ENCODE measurements around the gene TSPAN17. TPM values are rescaled to one million over a fixed set of nuclear protein-coding genes. Genes with fewer than 3 reads are reported as not detected.

The TSPAN17 gene
- polyA plus RNA-seq, 2 of the 4 experiments (the other 2 are of a cell fraction) = 35.6 to 47.4 TPM

DNA sequence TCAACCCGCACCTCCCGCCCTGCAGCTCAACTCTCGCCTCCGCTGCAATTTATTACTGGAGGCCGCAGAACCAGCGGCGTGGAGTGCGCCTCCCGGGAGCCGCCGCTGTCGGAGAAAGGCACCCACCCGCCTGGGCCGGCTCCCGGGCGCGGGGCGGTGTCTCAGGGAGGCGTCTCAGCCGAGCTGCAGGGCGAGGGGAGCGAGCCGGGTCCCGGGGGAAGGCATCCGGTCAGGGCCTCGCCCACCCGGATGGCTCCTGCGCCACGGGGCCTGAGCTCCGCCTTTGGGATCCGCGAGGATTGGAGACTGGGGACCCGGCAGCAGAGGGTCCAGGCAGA lies 32.9 kb downstream of the TSPAN17 start:
- FAIRE-seq = no peak
- WGBS (ENCODE audit: missing lambda C conversion rate) = 87% methylated on average over 21 of the region's 33 CpGs
- no peak for TF ChIP-seq MYC (IDR thresholded peaks at IDR 0.05; ENCODE audit: borderline replicate concordance, low read length)
- TF ChIP-seq MAZ (IDR thresholded peaks at IDR 0.05; ENCODE audit: borderline replicate concordance, low read depth, low read length) = no peak
- TF ChIP-seq, protein P1, sequence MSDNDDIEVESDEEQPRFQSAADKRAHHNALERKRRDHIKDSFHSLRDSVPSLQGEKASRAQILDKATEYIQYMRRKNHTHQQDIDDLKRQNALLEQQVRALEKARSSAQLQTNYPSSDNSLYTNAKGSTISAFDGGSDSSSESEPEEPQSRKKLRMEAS (IDR thresholded peaks at IDR 0.05) = no peak
- TF ChIP-seq, protein P2, sequence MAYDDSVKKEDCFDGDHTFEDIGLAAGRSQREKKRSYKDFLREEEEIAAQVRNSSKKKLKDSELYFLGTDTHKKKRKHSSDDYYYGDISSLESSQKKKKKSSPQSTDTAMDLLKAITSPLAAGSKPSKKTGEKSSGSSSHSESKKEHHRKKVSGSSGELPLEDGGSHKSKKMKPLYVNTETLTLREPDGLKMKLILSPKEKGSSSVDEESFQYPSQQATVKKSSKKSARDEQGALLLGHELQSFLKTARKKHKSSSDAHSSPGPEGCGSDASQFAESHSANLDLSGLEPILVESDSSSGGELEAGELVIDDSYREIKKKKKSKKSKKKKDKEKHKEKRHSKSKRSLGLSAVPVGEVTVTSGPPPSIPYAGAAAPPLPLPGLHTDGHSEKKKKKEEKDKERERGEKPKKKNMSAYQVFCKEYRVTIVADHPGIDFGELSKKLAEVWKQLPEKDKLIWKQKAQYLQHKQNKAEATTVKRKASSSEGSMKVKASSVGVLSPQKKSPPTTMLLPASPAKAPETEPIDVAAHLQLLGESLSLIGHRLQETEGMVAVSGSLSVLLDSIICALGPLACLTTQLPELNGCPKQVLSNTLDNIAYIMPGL (CRISPR knock-in tag; IDR thresholded peaks at IDR 0.05; ENCODE audit: borderline replicate concordance) = no peak
- TF ChIP-seq, protein P3, sequence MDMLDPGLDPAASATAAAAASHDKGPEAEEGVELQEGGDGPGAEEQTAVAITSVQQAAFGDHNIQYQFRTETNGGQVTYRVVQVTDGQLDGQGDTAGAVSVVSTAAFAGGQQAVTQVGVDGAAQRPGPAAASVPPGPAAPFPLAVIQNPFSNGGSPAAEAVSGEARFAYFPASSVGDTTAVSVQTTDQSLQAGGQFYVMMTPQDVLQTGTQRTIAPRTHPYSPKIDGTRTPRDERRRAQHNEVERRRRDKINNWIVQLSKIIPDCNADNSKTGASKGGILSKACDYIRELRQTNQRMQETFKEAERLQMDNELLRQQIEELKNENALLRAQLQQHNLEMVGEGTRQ (IDR thresholded peaks at IDR 0.05) = no peak
- TF ChIP-seq NFE2L2 (conservative IDR thresholded peaks at IDR 0.05; ENCODE audit: low read length) = no peak
- TF ChIP-seq FOXS1 (CRISPR knock-in tag; IDR thresholded peaks at IDR 0.05) = no peak
- TF ChIP-seq ZFP36 (IDR thresholded peaks at IDR 0.05; ENCODE audit: borderline replicate concordance, partially characterized antibody) = no peak
- no peak for TF ChIP-seq POLR2AphosphoS2 (conservative IDR thresholded peaks at IDR 0.05; ENCODE audit: low read length)
- TF ChIP-seq KDM5A (IDR thresholded peaks at IDR 0.05) = no peak
- Histone ChIP-seq H3K4me3 (no peak overlapping the region), H3K4me2 (no peak overlapping the region), H3K27ac (no peak overlapping the region), H3K9me3 (peaks cover 6% of the 10 kb centered on the region; the same call in 1 of the 3 replicates), H3K4me1 (peaks cover 17% of the 10 kb centered on the region)
- no peak for ATAC-seq
- ChIA-PET CTCF (interaction anchor here (2.8 to 6.4 kb wide), 2 partner anchors 20 to 21 kb away, joined by 8 to 53 read pairs; no protein-coding TSS in a partner anchor), POLR2A (no interaction called here)
- no peak for DNase-seq (ENCODE audit: low read depth in 1 of 2, low spot score in 1 of 2)

GRCh38 chr5:176682016-176682531 lies 34.8 kb downstream of the TSPAN17 start:
- ChIA-PET CTCF (interaction anchor here (0.9 to 6.4 kb wide), 4 partner anchors 8 to 28 kb away, joined by 3 to 53 read pairs (median 6); no protein-coding TSS in a partner anchor), POLR2A (no interaction called here)
- FAIRE-seq = no peak
- H3K4me1 ChIP-seq = peaks cover 2% of the 10 kb centered on the region
- H3K9me3 ChIP-seq = peaks cover 6% of the 10 kb centered on the region; the same call in 1 of the 3 replicates
- no peak overlapping the region for H3K27ac ChIP-seq
- H3K4me3 ChIP-seq = no peak overlapping the region
- no peak for DNase-seq (ENCODE audit: low read depth in 1 of 2, low spot score in 1 of 2)
- WGBS (ENCODE audit: missing lambda C conversion rate) = 53% methylated on average over 6 of the region's 6 CpGs
- no peak overlapping the region for H3K4me2 ChIP-seq
- no peak for ATAC-seq
- no peak for TF ChIP-seq TP53 (CRISPR knock-in tag; IDR thresholded peaks at IDR 0.05)
- TF ChIP-seq PHF8 (IDR thresholded peaks at IDR 0.05; ENCODE audit: borderline replicate concordance, low read depth) = no peak
- no peak for TF ChIP-seq HEYL (CRISPR knock-in tag; IDR thresholded peaks at IDR 0.05)
- TF ChIP-seq, protein P4, sequence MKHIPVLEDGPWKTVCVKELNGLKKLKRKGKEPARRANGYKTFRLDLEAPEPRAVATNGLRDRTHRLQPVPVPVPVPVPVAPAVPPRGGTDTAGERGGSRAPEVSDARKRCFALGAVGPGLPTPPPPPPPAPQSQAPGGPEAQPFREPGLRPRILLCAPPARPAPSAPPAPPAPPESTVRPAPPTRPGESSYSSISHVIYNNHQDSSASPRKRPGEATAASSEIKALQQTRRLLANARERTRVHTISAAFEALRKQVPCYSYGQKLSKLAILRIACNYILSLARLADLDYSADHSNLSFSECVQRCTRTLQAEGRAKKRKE (CRISPR knock-in tag; IDR thresholded peaks at IDR 0.05; ENCODE audit: low read depth) = no peak

DNA sequence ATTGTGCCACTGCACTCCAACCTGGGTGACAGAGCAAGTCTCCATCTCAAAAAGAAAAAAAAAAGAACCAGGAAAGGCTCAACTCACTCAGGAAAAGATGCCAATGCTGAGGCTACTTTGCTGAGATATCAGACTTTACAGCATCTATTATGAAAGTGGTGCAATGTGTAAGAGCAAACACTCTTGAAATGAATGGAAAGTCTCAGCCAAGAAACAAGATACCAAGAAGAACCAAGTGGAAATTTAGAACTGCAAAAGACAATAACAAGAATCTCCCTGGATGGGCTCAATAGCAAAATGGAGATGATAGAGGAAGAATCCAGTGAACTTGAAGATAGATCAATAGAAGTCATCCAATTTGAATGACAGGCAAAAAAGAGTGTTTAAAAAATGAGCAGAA lies 37.7 kb downstream of the TSPAN17 start:
- TF ChIP-seq NFE2L2 (conservative IDR thresholded peaks at IDR 0.05; ENCODE audit: low read length) (no peak), ZSCAN20 (CRISPR knock-in tag; IDR thresholded peaks at IDR 0.05) (no peak), CHD4 (IDR thresholded peaks at IDR 0.05; ENCODE audit: borderline replicate concordance) (no peak), MAFK (IDR thresholded peaks at IDR 0.05; ENCODE audit: partially characterized antibody) (no peak), FOSB (CRISPR knock-in tag; IDR thresholded peaks at IDR 0.05) (no peak), JUNB (IDR thresholded peaks at IDR 0.05) (no peak)
- no peak for FAIRE-seq
- no peak overlapping the region for H3K4me2 ChIP-seq
- no peak for DNase-seq (ENCODE audit: low read depth in 1 of 2, low spot score in 1 of 2)
- no peak for ATAC-seq
- H3K4me1 ChIP-seq = no peaks in the 10 kb centered on the region
- no peak overlapping the region for H3K4me3 ChIP-seq
- CTCF ChIA-PET = interaction anchor here (0.9 to 6.4 kb wide), 4 partner anchors 12 to 26 kb away, joined by 3 to 53 read pairs (median 3); no protein-coding TSS in a partner anchor
- POLR2A ChIA-PET = no interaction called here
- no peak overlapping the region for H3K27ac ChIP-seq
- H3K9me3 ChIP-seq = peaks cover 6% of the 10 kb centered on the region; the same call in 1 of the 3 replicates
